ENCODE data around the gene RMND5B.

GRCh38 chr5:178086266-178086665, 44.5 kb upstream of the RMND5B start:
- TF ChIP-seq, protein P1, sequence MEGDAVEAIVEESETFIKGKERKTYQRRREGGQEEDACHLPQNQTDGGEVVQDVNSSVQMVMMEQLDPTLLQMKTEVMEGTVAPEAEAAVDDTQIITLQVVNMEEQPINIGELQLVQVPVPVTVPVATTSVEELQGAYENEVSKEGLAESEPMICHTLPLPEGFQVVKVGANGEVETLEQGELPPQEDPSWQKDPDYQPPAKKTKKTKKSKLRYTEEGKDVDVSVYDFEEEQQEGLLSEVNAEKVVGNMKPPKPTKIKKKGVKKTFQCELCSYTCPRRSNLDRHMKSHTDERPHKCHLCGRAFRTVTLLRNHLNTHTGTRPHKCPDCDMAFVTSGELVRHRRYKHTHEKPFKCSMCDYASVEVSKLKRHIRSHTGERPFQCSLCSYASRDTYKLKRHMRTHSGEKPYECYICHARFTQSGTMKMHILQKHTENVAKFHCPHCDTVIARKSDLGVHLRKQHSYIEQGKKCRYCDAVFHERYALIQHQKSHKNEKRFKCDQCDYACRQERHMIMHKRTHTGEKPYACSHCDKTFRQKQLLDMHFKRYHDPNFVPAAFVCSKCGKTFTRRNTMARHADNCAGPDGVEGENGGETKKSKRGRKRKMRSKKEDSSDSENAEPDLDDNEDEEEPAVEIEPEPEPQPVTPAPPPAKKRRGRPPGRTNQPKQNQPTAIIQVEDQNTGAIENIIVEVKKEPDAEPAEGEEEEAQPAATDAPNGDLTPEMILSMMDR (IDR thresholded peaks at IDR 0.05): no peak
- no peak for TF ChIP-seq EZH2 (IDR thresholded peaks at IDR 0.05)
